Neural crest cell (in vitro differentiated cells): ENCODE data around the gene CLIC3. TPM values are rescaled to one million over a fixed set of nuclear protein-coding genes. Genes with fewer than 3 reads are reported as not detected.
A peak's percentile ranks its signal among the peaks of the same experiment; 100 is the strongest.
"Not testable (repeated sequence)": the region's sequence is repeated elsewhere in the genome, so short reads cannot be mapped to it uniquely, and the experiment has no call there.

Experiments used
- DNase-seq: peaks from one replicate; pipeline ENCODE4 v3.0.0; 2021; ENCODE audit warnings: low read depth, mixed read lengths, low spot score
- H3K27ac Mint-ChIP-seq: one replicate; pipeline ENCODE4 v1.8.0; 2021; ENCODE audit warnings: mild to moderate bottlenecking, mixed read lengths; ENCODE audit not compliant: unreplicated experiment
- H3K27me3 Mint-ChIP-seq: 2 replicates; pipeline ENCODE4 v1.8.0; 2021; ENCODE audit warnings: low read depth, mild to moderate bottlenecking, mixed read lengths
- H3K36me3 Mint-ChIP-seq: 2 replicates; pipeline ENCODE4 v1.8.0; 2021; ENCODE audit warnings: low read depth, mild to moderate bottlenecking, mixed read lengths
- H3K4me1 Mint-ChIP-seq: 2 replicates; pipeline ENCODE4 v1.8.0; 2021; ENCODE audit warnings: mixed read lengths
- H3K4me3 Mint-ChIP-seq: one replicate; pipeline ENCODE4 v1.8.0; 2021; ENCODE audit warnings: mild to moderate bottlenecking, mixed read lengths
- H3K9me3 Mint-ChIP-seq: 2 replicates; pipeline ENCODE4 v1.8.0; 2021; ENCODE audit warnings: mixed read lengths
- total RNA-seq: library from RNA; stranded (reverse); gene quantifications from 2 replicates; pipeline ENCODE4 v1.2.1, GENCODE V29; 2021
- TF ChIP-seq, protein P1 (sequence below): fragments of 200-600 bp; sonication (generic); conservative IDR thresholded peaks from 2 replicates; pipeline ENCODE4 v1.5.0; 2021; ENCODE audit warnings: antibody characterized with exemption, mild to moderate bottlenecking

Gene CLIC3
- total RNA-seq, 1 donor from 2014 or later: not detected

DNA sequence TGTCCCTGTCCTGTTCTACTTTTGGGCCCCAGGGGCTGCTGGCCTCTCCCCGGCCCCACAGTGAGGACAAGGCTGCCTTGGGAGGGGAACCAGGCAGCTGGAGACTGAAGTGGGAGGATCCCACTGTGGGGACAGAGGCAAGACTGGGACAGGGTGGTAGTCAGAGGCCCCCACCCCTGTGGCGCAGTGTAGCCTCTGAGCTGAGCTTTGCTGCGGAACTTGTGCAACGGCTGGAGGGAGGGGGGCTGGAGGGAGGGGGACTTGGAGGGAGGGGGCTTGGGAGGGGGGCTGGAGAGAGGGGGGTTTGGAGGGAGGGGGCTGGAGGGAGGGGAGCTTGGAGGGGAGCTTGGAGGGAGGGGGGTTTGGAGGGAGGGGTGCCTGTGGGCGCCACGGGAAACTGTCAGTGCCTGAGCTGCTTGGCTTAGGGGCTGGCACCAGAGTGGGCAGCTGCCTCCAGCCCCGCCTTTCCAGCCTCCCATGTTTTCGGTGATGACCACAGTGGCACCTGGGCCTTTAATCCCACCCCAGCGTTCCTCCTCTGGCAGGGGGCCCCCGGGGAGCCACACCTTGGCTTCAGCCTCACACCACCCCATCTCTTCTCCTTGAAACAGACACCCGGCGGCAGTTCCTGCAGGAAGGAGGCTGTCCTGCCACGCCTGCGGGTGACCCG lies 37.8 kb upstream of the CLIC3 start:
- H3K4me3 Mint-ChIP-seq: no peak overlapping the region
- H3K36me3 Mint-ChIP-seq: no peaks in the 10 kb centered on the region
- TF ChIP-seq, protein P1, sequence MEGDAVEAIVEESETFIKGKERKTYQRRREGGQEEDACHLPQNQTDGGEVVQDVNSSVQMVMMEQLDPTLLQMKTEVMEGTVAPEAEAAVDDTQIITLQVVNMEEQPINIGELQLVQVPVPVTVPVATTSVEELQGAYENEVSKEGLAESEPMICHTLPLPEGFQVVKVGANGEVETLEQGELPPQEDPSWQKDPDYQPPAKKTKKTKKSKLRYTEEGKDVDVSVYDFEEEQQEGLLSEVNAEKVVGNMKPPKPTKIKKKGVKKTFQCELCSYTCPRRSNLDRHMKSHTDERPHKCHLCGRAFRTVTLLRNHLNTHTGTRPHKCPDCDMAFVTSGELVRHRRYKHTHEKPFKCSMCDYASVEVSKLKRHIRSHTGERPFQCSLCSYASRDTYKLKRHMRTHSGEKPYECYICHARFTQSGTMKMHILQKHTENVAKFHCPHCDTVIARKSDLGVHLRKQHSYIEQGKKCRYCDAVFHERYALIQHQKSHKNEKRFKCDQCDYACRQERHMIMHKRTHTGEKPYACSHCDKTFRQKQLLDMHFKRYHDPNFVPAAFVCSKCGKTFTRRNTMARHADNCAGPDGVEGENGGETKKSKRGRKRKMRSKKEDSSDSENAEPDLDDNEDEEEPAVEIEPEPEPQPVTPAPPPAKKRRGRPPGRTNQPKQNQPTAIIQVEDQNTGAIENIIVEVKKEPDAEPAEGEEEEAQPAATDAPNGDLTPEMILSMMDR: no peak
- DNase-seq: no peak
- no peaks in the 10 kb centered on the region for H3K27me3 Mint-ChIP-seq
- peaks cover 4% of the 10 kb centered on the region for H3K4me1 Mint-ChIP-seq
- no peak overlapping the region for H3K27ac Mint-ChIP-seq
- no peaks in the 10 kb centered on the region for H3K9me3 Mint-ChIP-seq

DNA sequence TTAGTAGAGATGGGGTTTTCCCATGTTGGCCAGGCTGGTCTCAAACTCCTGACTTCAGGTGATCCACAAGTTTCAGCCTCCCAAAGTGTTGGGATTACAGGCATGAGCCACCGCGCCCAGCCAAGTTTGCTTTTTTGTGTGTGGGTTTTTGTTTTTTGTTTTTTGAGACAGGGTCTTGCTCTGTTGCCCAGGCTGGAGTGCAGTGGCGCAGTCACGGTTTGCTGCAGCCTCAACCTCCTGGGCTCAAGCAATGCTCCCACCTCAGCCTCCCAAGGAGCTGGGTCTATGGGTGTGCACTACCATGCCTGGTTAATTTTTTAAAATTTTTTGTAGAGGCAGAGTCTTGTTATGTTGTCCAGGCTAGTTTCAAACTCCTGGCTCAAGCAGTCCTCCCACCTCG lies 37.1 kb upstream of the CLIC3 start:
- H3K4me3 Mint-ChIP-seq, H3K36me3 Mint-ChIP-seq, H3K27me3 Mint-ChIP-seq, H3K27ac Mint-ChIP-seq, H3K9me3 Mint-ChIP-seq, DNase-seq, H3K4me1 Mint-ChIP-seq: not testable (repeated sequence)

DNA sequence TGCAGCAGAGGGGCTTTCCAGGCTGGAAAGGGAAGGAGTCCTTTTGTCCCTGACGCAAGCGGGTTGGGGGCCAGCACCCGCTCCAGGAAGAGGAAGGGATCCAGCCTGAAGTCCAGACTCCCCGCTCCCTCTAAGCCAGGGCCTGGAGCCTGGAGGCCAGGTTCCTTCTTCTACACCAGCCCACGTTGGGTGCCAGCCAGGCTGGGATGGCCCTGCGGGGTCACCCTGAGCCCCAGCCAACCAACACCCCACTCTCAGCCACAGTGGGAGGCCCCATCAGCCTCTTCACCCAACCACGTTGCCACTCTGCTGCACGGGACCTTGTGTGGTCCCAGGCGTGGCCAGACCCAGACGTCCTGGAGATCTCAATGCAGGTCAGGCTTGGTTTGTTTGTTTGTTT lies 36.5 kb upstream of the CLIC3 start:
- Mint-ChIP-seq H3K27ac (no peak overlapping the region), H3K4me1 (peaks cover 4% of the 10 kb centered on the region), H3K9me3 (no peaks in the 10 kb centered on the region), H3K36me3 (no peaks in the 10 kb centered on the region), H3K4me3 (no peak overlapping the region), H3K27me3 (no peaks in the 10 kb centered on the region)
- DNase-seq: no peak
- TF ChIP-seq, protein P1: no peak

DNA sequence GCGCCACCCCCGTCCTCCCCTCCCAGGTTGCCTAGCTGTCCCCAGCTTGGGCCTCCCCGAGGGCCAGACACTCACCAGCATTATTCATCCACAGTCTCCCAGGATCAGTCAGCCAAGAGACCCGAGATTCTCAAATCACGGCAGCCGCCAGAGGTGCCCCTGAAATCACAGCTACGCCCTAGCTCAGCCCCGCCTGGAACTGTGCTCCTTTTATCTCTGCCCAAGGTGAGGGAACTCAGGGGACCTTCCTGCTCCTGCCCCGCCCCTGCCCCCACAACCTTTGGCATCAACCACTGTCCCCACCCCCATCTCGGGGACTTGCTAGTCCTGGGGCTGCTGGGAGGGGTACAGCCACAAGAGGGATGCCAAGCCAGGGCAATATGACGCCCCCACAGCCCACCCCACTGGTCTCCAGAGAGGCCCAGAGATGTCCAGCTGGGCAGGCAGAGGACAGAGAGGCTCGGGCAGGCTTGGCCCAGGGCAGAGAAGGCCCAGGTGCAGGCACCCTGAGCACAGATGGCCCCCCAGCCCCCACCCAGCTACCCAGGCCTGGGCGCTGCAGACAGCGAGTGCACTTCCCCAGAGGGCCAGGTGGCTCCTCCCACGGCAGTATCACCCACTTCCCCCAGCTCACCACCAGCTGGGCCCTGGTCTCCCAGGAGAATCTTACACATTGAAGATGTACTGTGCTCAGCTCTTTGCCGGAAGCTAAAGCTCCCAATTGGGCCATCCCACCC lies 35.7 kb upstream of the CLIC3 start, which contains the start of gene FUT7:
TSS of gene FUT7 (minus strand) at position 185 of the 737 bp plus-strand sequence. CDS start at position 88, 97 bp downstream.
- Mint-ChIP-seq H3K4me3 (peak within 1 kb of the TSS; percentile 31), H3K4me1 (peaks cover 7% of the 10 kb centered on the region), H3K27me3 (no peaks in the 10 kb centered on the region), H3K36me3 (no peaks in the 10 kb centered on the region), H3K9me3 (no peaks in the 10 kb centered on the region), H3K27ac (no peak within 1 kb of the TSS)
- no peak for DNase-seq
- TF ChIP-seq, protein P1: no peak

DNA sequence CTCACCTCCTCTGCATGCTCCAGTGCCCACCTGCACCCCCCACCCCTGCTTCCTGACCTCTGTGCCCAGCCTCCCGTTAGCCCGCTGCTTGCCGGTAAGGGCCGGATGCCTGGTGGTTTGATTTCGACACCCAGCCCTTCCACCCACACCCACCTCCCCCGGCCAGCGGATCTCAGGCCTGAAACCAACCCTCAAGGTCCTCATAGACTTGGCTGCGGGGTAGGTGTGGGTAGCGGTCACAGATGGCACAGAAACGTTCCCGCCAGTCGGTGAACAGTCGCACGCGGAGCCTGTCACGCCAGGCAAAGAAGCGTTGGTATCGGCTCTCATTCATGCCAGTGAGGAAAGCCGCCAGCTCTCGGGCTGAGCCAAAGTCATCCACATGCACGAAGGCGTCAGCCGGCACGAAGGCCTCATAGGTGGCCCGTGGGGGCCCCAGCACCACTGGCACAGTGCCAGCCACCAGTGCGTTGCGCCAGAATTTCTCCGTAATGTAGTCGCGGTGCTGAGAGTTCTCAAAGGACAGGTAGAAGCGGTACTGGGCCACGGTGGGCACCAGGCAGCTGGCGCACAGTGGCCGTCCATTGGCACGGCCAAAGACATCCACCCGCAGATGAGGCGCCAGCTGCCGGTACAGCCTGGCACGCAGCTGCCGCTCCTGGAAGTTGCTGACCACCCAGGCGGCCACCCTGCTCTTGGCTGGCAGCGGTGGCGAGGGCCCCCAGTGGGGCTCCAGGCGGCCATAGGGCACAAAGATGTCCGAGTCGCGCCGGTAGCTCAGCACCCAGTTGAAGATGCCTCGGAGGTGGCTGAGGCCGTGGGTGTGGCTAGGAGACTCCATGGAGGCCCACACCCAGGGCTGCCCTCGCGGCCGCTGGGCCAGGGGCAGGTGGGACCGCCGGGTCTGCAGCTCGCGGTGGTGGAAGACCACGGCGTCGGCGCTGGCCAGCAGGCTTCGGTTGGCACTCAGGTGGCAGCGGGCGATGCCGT lies 34.5 kb upstream of the CLIC3 start:
- DNase-seq: no peak
- Mint-ChIP-seq H3K9me3 (no peaks in the 10 kb centered on the region), H3K4me3 (peak overlapping the region; percentile 56), H3K4me1 (peaks cover 8% of the 10 kb centered on the region), H3K27ac (no peak overlapping the region), H3K36me3 (no peaks in the 10 kb centered on the region), H3K27me3 (no peaks in the 10 kb centered on the region)
- TF ChIP-seq, protein P1: no peak
